Thyroid gland (tissue), 4 donors: Measurements from ENCODE around the gene SLC66A3. TPM values are rescaled to one million over a fixed set of nuclear protein-coding genes. Genes with fewer than 3 reads are reported as not detected.

ENCODE experiments used
- DNase-seq, 2 donors: peaks; one replicate each; pipeline ENCODE4 v3.0.0-alpha.2; 2019
- H3K27ac ChIP-seq, 3 donors: fragments of 200-600 bp; sonication (generic); 1 replicate in 2 of 3; 2 replicates in 1 of 3; pipeline ENCODE4 v1.5.1; 2016 to 2019; ENCODE audit warnings: mild to moderate bottlenecking in 1 of 3, moderate library complexity in 1 of 3
- H3K27me3 ChIP-seq: fragments of 200-600 bp; sonication (generic); one replicate; pipeline ENCODE4 v1.5.1; 2019
- H3K36me3 ChIP-seq, 2 donors: fragments of 200-600 bp; sonication (generic); one replicate each; pipeline ENCODE4 v1.5.1; 2016 to 2019
- H3K4me1 ChIP-seq, 2 donors: fragments of 200-600 bp; sonication (generic); one replicate each; pipeline ENCODE4 v1.5.1; 2017 to 2019
- H3K4me3 ChIP-seq, 3 donors: fragments of 200-600 bp; sonication (generic); replicated peaks in 1 of 3; 1 replicate in 2 of 3; 2 replicates in 1 of 3; pipeline ENCODE4 v1.5.1; 2016; ENCODE audit warnings: mild to moderate bottlenecking in 1 of 3
- H3K9me3 ChIP-seq: fragments of 200-600 bp; sonication (generic); one replicate; pipeline ENCODE4 v1.5.1; 2017
- POLR2A ChIP-seq, 2 donors: fragments of 450-650 bp; IDR thresholded peaks; one replicate each; pipeline ENCODE4 v1.6.1; 2017; ENCODE audit warnings: antibody characterized with exemption in 2 of 2, mild to moderate bottlenecking in 2 of 2, moderate library complexity in 1 of 2
- intact Hi-C: fragments of 100-400 bp; cut with DNase I; formaldehyde crosslinking; loops from one replicate; pipeline ENCODE4 v1.15.1; 2023
- total RNA-seq, 4 donors: library from RNA; depleted of rRNA; stranded (reverse); fragments of >200 nt; gene quantifications; one replicate each; pipeline ENCODE4 v1.2.3, GENCODE V29; 2016
- TF ChIP-seq, protein P1 (sequence below), 6 experiments: fragments of 200-600 bp in 3 of 6; fragments of 450-650 bp in 3 of 6; sonication (generic) in 3 of 6; IDR thresholded peaks; one replicate each; pipeline ENCODE4 v1.5.1; 2016 to 2019; ENCODE audit warnings: antibody characterized with exemption in 6 of 6, mild to moderate bottlenecking in 2 of 6, inconsistent platforms in 1 of 6, moderate library complexity in 1 of 6

SLC66A3 gene
- total RNA-seq, 4 donors from 2014 or later, result 30.8 to 68.7 (median 43.2) TPM

DNA sequence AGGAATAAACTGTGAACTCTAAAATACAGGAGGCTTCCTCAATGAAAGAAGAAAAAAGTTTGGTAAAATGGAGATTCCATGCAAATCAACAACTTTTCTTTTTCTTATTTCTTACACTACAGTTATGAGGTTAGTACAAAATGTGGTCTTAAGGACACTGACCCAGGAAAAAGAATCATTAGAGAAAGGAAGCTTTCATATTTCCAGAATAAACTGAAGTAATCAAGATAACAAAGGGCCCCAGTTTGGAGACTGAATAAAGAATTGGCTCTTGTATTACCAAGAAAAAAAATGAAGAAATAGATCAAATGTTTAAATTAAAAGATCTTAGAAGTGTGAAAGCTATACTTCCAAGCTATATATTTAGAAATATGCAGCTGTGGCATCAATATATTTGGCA is 72.3 kb downstream of the SLC66A3 start:
- intact Hi-C loops, result no loop called here
- TF ChIP-seq POLR2A (IDR thresholded peaks at IDR 0.05), result no peak
- TF ChIP-seq, protein P1, sequence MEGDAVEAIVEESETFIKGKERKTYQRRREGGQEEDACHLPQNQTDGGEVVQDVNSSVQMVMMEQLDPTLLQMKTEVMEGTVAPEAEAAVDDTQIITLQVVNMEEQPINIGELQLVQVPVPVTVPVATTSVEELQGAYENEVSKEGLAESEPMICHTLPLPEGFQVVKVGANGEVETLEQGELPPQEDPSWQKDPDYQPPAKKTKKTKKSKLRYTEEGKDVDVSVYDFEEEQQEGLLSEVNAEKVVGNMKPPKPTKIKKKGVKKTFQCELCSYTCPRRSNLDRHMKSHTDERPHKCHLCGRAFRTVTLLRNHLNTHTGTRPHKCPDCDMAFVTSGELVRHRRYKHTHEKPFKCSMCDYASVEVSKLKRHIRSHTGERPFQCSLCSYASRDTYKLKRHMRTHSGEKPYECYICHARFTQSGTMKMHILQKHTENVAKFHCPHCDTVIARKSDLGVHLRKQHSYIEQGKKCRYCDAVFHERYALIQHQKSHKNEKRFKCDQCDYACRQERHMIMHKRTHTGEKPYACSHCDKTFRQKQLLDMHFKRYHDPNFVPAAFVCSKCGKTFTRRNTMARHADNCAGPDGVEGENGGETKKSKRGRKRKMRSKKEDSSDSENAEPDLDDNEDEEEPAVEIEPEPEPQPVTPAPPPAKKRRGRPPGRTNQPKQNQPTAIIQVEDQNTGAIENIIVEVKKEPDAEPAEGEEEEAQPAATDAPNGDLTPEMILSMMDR (IDR thresholded peaks at IDR 0.05), result no peak
- Histone ChIP-seq H3K9me3 (no peaks in the 10 kb centered on the region), H3K36me3 (no peaks in the 10 kb centered on the region), H3K27ac (no peak overlapping the region), H3K4me1 (no peaks in the 10 kb centered on the region), H3K4me3 (no peak overlapping the region), H3K27me3 (no peaks in the 10 kb centered on the region)
- DNase-seq, result no peak

Other genes with a start within 250 kb of the SLC66A3 start
- gene KCNF1, start 243.5 kb upstream of the SLC66A3 start, total RNA-seq, result not detected
- gene ROCK2, start 189.2 kb downstream of the SLC66A3 start, total RNA-seq, result 10 to 100 TPM; 37.3 to 47.5 (median 42.1) TPM